MM.1S (cell line): ENCODE results near the gene SLC29A3.

Source experiments
- DNase-seq: peaks from one replicate; pipeline ENCODE4 v3.0.0-alpha.2; 2015
- H2AFZ ChIP-seq: fragments of 300-600 bp; sonication (generic); 2 replicates; pipeline ENCODE4 v1.6.0; 2016; ENCODE audit warnings: antibody characterized with exemption, low read length
- H3F3A ChIP-seq: fragments of 300-600 bp; sonication (generic); 2 replicates; pipeline ENCODE4 v1.6.1; 2016; ENCODE audit warnings: mild to moderate bottlenecking, antibody characterized with exemption, low read length, moderate library complexity, mixed read lengths; ENCODE audit not compliant: insufficient read depth
- H3K27ac ChIP-seq: fragments of 300-600 bp; sonication (generic); 2 replicates; pipeline ENCODE4 v1.5.1; 2016; ENCODE audit warnings: mild to moderate bottlenecking, low read length
- H3K27me3 ChIP-seq: fragments of 300-600 bp; sonication (generic); replicated peaks from 2 replicates; pipeline ENCODE4 v1.6.0; 2016; ENCODE audit warnings: low read length; ENCODE audit not compliant: insufficient read depth
- H3K36me3 ChIP-seq: fragments of 300-600 bp; sonication (generic); replicated peaks from 2 replicates; pipeline ENCODE4 v1.6.1; 2016; ENCODE audit warnings: mild to moderate bottlenecking, low read length, mixed read lengths; ENCODE audit not compliant: insufficient read depth
- H3K4me1 ChIP-seq: fragments of 300-600 bp; sonication (generic); 2 replicates; pipeline ENCODE4 v1.6.1; 2016; ENCODE audit warnings: low read length, mixed read lengths
- H3K4me2 ChIP-seq: fragments of 300-600 bp; sonication (generic); 2 replicates; pipeline ENCODE4 v1.6.0; 2016; ENCODE audit warnings: low read depth, low read length
- H3K4me3 ChIP-seq: fragments of 300-600 bp; sonication (generic); 2 replicates; pipeline ENCODE4 v1.5.1; 2016; ENCODE audit warnings: low read length, mixed read lengths
- H3K79me2 ChIP-seq: fragments of 300-600 bp; sonication (generic); 2 replicates; pipeline ENCODE4 v1.6.1; 2016; ENCODE audit warnings: mixed run types, low read length, mixed read lengths
- H3K9ac ChIP-seq: fragments of 300-600 bp; sonication (generic); 2 replicates; pipeline ENCODE4 v1.6.1; 2016; ENCODE audit warnings: low read length, mixed read lengths
- H3K9me2 ChIP-seq: fragments of 300-600 bp; sonication (generic); replicated peaks from 2 replicates; pipeline ENCODE4 v1.6.1; 2016; ENCODE audit warnings: mild to moderate bottlenecking, low read length, mixed read lengths; ENCODE audit not compliant: insufficient read depth
- H3K9me3 ChIP-seq: fragments of 300-600 bp; sonication (generic); replicated peaks from 2 replicates; pipeline ENCODE4 v1.6.1; 2016; ENCODE audit warnings: mild to moderate bottlenecking, low read length, mixed read lengths; ENCODE audit not compliant: insufficient read depth
- H4K20me1 ChIP-seq: fragments of 300-600 bp; sonication (generic); 2 replicates; pipeline ENCODE4 v1.6.1; 2016; ENCODE audit warnings: mild to moderate bottlenecking, low read length, moderate library complexity, mixed read lengths; ENCODE audit not compliant: insufficient read depth
- EZH2 ChIP-seq: fragments of 300-600 bp; sonication (generic); optimal IDR thresholded peaks from 2 replicates; pipeline ENCODE3; 2017; ENCODE audit warnings: low read depth, mild to moderate bottlenecking, antibody characterized with exemption, low read length, mixed read lengths
- EZH2phosphoT487 ChIP-seq: fragments of 300-600 bp; sonication (generic); IDR thresholded peaks from 2 replicates; pipeline ENCODE4 v1.6.1; 2018; ENCODE audit warnings: antibody characterized with exemption, low read length
- TF ChIP-seq, protein P1 (sequence below): fragments of 300-600 bp; sonication (generic); IDR thresholded peaks from 2 replicates; pipeline ENCODE4 v1.5.1; 2016; ENCODE audit warnings: antibody characterized with exemption, low read length, mixed read lengths

SLC29A3 gene

DNA sequence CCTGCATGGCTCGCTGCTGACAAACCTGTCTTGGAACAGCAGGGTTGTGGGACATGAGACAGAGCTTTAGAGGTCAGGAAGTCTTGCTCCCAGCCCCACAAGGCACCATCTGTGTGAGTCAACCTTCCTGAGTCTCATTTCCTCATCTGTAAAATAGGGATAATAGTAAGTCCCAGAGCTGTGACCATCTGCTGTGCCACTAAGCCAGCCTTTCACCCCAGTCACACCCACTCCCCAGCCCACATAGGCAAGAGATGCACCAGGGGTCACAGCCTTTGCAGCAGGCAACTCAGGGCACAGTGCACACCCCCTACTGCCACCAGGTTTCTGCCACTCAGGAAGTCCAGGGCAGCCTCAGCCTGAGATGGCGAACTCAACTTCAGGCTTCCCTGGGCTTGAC is 48.2 kb downstream of the SLC29A3 start:
- Histone ChIP-seq H2AFZ (no peak overlapping the region), H3K4me2 (no peak overlapping the region), H3K27me3 (no peaks in the 10 kb centered on the region), H4K20me1 (no peaks in the 10 kb centered on the region), H3K27ac (no peak overlapping the region), H3K79me2 (no peaks in the 10 kb centered on the region), H3K36me3 (no peaks in the 10 kb centered on the region), H3K9me3 (no peaks in the 10 kb centered on the region), H3K4me3 (no peak overlapping the region), H3F3A (peaks cover 8% of the 10 kb centered on the region), H3K9me2 (no peaks in the 10 kb centered on the region), H3K4me1 (peaks cover 13% of the 10 kb centered on the region), H3K9ac (no peak overlapping the region)
- no peak for DNase-seq
- no peak for TF ChIP-seq EZH2
- TF ChIP-seq, protein P1, sequence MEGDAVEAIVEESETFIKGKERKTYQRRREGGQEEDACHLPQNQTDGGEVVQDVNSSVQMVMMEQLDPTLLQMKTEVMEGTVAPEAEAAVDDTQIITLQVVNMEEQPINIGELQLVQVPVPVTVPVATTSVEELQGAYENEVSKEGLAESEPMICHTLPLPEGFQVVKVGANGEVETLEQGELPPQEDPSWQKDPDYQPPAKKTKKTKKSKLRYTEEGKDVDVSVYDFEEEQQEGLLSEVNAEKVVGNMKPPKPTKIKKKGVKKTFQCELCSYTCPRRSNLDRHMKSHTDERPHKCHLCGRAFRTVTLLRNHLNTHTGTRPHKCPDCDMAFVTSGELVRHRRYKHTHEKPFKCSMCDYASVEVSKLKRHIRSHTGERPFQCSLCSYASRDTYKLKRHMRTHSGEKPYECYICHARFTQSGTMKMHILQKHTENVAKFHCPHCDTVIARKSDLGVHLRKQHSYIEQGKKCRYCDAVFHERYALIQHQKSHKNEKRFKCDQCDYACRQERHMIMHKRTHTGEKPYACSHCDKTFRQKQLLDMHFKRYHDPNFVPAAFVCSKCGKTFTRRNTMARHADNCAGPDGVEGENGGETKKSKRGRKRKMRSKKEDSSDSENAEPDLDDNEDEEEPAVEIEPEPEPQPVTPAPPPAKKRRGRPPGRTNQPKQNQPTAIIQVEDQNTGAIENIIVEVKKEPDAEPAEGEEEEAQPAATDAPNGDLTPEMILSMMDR, result no peak
- TF ChIP-seq EZH2phosphoT487, result no peak

DNA sequence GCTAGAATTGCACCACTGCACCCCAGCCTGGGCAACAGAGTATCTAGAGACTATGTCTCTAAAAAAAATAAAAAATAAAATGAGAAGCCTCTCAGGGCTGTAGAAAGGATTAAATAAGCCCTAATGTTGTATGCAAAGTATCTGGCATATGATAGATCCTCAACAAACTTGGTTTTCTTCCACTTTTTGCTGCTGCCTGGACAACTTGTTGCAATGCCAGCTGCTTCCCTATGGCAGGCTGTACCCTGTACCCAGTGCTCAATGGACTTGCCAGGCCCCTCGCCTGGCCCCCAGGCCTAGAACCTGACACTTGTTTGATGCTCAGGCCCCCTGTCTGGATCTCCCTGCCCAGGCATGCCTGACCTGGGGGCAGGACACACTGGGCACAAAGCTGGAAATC is 49.1 kb downstream of the SLC29A3 start:
- H2AFZ ChIP-seq, result no peak overlapping the region

GRCh38 chr10:71368643-71369042 is 49.6 kb downstream of the SLC29A3 start:
- no peaks in the 10 kb centered on the region for H3K79me2 ChIP-seq
- no peaks in the 10 kb centered on the region for H3K27me3 ChIP-seq
- TF ChIP-seq, protein P1, result peak; percentile 14; the same call in 1 of the 2 replicates
- no peak for TF ChIP-seq EZH2phosphoT487
- H3K9me2 ChIP-seq, result no peaks in the 10 kb centered on the region
- H3K4me1 ChIP-seq, result peaks cover 26% of the 10 kb centered on the region
- peaks cover 22% of the 10 kb centered on the region for H3F3A ChIP-seq
- no peak overlapping the region for H2AFZ ChIP-seq
- no peak overlapping the region for H3K4me3 ChIP-seq
- no peaks in the 10 kb centered on the region for H3K36me3 ChIP-seq
- no peak overlapping the region for H3K9ac ChIP-seq
- no peak overlapping the region for H3K27ac ChIP-seq
- H3K9me3 ChIP-seq, result no peaks in the 10 kb centered on the region
- no peaks in the 10 kb centered on the region for H4K20me1 ChIP-seq
- H3K4me2 ChIP-seq, result no peak overlapping the region
- DNase-seq, result no peak

More for the DNA sequence above, 49.1 kb downstream of the SLC29A3 start:
- Histone ChIP-seq H3F3A (peaks cover 17% of the 10 kb centered on the region), H3K4me3 (no peak overlapping the region), H3K27ac (no peak overlapping the region), H3K9ac (no peak overlapping the region), H3K9me3 (no peaks in the 10 kb centered on the region), H3K4me1 (peaks cover 22% of the 10 kb centered on the region), H3K4me2 (no peak overlapping the region), H4K20me1 (no peaks in the 10 kb centered on the region), H3K9me2 (no peaks in the 10 kb centered on the region), H3K79me2 (no peaks in the 10 kb centered on the region), H3K27me3 (no peaks in the 10 kb centered on the region), H3K36me3 (no peaks in the 10 kb centered on the region)
- TF ChIP-seq EZH2 (no peak), EZH2phosphoT487 (no peak)
- TF ChIP-seq, protein P1, result no peak
- DNase-seq, result no peak
